ENCODE results near the gene TRAF5.
A peak's percentile ranks its signal among the peaks of the same experiment; 100 is the strongest.

TRAF5 gene, protein sequence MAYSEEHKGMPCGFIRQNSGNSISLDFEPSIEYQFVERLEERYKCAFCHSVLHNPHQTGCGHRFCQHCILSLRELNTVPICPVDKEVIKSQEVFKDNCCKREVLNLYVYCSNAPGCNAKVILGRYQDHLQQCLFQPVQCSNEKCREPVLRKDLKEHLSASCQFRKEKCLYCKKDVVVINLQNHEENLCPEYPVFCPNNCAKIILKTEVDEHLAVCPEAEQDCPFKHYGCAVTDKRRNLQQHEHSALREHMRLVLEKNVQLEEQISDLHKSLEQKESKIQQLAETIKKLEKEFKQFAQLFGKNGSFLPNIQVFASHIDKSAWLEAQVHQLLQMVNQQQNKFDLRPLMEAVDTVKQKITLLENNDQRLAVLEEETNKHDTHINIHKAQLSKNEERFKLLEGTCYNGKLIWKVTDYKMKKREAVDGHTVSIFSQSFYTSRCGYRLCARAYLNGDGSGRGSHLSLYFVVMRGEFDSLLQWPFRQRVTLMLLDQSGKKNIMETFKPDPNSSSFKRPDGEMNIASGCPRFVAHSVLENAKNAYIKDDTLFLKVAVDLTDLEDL

DNA sequence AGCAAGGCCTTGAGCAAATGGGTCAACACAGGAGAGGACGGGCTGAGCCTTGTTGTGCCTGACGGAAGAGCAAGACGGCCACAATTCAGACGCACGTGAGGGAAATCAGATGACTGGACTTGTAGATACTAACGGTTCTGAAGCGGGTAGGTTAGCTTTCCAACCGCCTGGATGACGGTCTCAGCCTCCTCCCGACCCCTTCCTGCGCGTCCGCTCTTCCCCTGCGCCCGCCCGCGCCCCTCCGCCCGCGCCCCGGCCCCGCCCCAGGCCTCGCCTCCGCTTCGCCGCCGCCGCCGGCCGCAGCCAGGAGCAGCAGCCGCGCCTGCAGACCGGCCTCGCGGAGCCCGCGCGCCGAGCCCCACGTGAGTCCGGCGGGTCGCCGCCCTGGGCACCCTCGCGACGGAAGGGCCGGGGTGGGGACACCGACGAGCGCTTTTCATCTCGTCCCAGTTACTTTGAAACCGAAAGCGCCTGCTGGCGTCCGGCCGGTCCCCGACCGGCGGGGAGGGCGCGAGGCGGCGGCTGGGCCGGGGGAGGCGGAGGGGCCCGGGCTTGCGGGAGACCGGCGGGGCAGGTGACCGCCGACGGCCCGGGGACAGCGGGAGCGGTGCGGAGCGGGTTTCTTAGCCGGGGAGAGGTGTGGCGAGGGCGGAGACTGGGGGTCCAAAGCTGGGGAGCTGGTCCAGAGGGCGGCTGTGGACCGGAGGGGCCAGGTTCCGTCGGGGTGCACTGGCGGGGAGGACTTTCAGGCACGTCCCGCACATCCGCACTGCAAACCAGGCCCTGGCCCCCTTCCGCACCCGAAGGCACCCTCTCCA, at the start of gene TRAF5:
TRAF5 (plus strand) TSS at position 306 of the 818 bp plus-strand sequence. CDS start 26,407 bp downstream, outside the sequence.
- no peaks in the 10 kb centered on the region for H3K9me3 Mint-ChIP-seq
- CTCF ChIA-PET: interaction anchor here (0.6 to 6.0 kb wide), 8 partner anchors 9 to 186 kb away, joined by 3 to 72 read pairs (median 4); partner anchors contain the start of gene RD3

DNA sequence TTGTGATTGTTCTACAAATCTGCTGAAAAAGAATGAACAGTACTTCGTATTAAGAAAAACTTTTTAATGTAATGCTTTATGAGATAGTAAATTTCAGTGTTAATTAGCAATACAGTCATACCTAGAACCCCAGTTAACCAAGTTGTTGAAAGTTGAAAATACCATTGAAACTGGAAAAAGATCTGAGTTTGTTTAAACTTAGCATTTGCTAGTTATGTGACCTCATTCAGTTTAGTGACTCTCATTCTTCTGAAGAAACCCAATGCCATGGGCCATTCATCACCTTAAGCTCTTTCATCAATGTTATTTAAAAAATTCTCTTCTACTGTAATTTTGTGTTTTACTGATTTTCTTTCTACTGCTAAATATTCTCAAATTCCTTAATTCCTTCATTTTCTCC, 47.3 kb upstream of the TRAF5 start:
- CTCF ChIA-PET: no interaction called here
- no peak for DNase-seq
- Mint-ChIP-seq H3K9me3 (no peaks in the 10 kb centered on the region), H3K27me3 (no peaks in the 10 kb centered on the region), H3K36me3 (peaks cover 25% of the 10 kb centered on the region), H3K4me3 (no peak overlapping the region), H3K4me1 (no peaks in the 10 kb centered on the region), H3K27ac (no peak overlapping the region)

More for the DNA sequence above, at the start of gene TRAF5:
- peaks cover 29% of the 10 kb centered on the region for H3K36me3 Mint-ChIP-seq
- H3K4me3 Mint-ChIP-seq: peak within 1 kb of the TSS; percentile 95
- no peaks in the 10 kb centered on the region for H3K27me3 Mint-ChIP-seq
- H3K27ac Mint-ChIP-seq: peak within 1 kb of the TSS; percentile 96
- DNase-seq: peak; percentile 68
- peaks cover 69% of the 10 kb centered on the region for H3K4me1 Mint-ChIP-seq

DNA sequence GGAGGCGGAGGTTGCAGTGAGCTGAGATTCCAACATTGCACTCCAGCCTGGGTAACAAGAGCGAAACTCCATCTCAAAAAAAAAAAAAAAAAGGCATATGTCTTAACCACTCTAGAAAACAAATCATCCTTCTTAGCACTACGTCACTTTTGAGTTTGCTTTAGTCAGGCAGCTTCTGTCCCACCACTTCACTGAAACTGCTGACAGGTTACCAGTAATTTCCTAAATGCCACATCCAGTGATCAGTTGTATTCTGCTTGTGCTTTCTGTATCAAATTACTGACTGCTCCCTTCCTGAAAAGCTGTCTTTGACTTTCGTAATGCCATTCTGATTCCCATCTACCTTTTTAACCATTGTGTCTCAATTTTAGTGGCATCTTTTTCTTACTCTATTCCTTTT, 45.7 kb upstream of the TRAF5 start:
- Mint-ChIP-seq H3K36me3 (peaks cover 27% of the 10 kb centered on the region), H3K4me3 (no peak overlapping the region), H3K27me3 (no peaks in the 10 kb centered on the region), H3K4me1 (no peaks in the 10 kb centered on the region), H3K27ac (no peak overlapping the region), H3K9me3 (no peaks in the 10 kb centered on the region)
- CTCF ChIA-PET: interaction anchor here (1.1 kb wide), 1 partner anchor 43 kb away, joined by 3 read pairs; no protein-coding TSS in a partner anchor
- no peak for DNase-seq

DNA sequence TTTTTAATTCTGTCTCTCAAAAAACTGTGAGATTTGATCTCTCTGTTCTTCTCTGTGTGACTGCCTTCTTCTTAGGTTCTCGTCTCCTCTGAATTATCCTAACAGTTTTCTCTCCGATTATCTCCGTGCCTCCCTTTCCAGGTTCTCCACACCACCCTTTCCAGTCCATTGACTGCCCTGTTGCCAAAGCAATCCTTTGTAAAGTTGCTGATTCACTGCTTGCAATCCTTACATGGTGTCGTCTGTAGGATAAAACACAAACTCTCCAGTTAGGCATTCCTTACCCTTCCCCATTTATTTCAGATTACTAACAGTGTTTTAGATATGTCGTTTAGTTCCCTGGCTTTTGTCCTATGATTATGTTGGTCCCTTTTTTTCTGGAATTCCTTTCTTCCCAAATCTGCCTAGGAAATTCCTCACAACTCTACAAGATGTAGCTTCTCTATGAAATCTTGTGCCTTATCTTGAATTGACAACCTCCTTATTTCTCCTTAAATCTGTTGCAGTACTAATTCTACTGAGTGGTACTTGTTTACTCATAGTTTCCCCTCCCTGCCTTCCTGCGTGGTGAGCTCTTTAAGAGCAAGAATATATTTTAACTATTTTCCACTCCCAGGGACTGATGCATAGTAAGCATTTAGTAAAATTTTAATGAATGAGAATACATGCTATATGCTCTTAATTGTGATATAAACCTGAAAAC, 45.2 kb upstream of the TRAF5 start:
- CTCF ChIA-PET: interaction anchor here (1.1 kb wide), 1 partner anchor 42 kb away, joined by 3 read pairs; no protein-coding TSS in a partner anchor
- H3K4me1 Mint-ChIP-seq: no peaks in the 10 kb centered on the region
- no peaks in the 10 kb centered on the region for H3K27me3 Mint-ChIP-seq
- no peak overlapping the region for H3K27ac Mint-ChIP-seq
- peaks cover 24% of the 10 kb centered on the region for H3K36me3 Mint-ChIP-seq
- H3K9me3 Mint-ChIP-seq: no peaks in the 10 kb centered on the region
- H3K4me3 Mint-ChIP-seq: no peak overlapping the region
- no peak for DNase-seq

DNA sequence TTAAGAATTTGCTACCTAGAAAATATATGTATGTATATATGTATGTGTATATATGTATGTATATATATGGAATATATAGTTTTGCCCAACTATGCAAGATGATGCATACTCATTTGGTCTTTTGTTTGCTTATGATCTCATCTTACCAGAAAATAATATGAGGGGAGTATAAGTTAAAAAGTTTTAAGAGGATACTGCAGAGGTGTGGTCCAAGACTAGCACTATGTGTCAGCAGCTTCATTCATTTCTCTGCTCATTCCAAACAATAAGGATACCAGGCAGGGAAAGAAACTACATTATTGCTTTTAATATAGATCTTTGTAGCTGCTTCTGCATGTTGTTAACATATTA, 44.6 kb upstream of the TRAF5 start:
- no peak overlapping the region for H3K27ac Mint-ChIP-seq
- CTCF ChIA-PET: no interaction called here
- no peaks in the 10 kb centered on the region for H3K27me3 Mint-ChIP-seq
- no peak for DNase-seq
- no peaks in the 10 kb centered on the region for H3K9me3 Mint-ChIP-seq
- H3K4me3 Mint-ChIP-seq: no peak overlapping the region
- H3K36me3 Mint-ChIP-seq: peaks cover 26% of the 10 kb centered on the region
- no peaks in the 10 kb centered on the region for H3K4me1 Mint-ChIP-seq

DNA sequence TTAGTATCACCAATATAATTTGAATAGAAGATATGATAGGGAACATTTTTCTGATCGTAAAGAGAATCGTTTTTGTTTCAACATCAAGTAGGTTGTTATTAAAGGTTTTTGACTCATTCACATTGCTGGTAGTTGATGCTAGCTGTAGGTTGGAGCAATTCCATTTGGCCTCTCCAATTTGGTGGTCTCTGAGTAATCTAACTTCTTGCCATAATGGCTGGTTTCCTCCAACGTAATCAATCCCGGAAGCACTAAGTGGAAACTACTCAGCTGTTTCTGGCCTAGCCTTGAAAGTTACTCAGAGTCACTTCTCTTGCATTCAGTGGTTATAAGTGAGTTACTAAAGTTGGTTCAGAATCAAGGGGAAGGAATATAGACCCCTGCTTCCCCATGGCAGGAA, 41.4 kb upstream of the TRAF5 start:
- CTCF ChIA-PET: no interaction called here
- Mint-ChIP-seq H3K27ac (no peak overlapping the region), H3K9me3 (no peaks in the 10 kb centered on the region), H3K4me3 (no peak overlapping the region), H3K27me3 (no peaks in the 10 kb centered on the region), H3K36me3 (peaks cover 35% of the 10 kb centered on the region), H3K4me1 (no peaks in the 10 kb centered on the region)
- no peak for DNase-seq

DNA sequence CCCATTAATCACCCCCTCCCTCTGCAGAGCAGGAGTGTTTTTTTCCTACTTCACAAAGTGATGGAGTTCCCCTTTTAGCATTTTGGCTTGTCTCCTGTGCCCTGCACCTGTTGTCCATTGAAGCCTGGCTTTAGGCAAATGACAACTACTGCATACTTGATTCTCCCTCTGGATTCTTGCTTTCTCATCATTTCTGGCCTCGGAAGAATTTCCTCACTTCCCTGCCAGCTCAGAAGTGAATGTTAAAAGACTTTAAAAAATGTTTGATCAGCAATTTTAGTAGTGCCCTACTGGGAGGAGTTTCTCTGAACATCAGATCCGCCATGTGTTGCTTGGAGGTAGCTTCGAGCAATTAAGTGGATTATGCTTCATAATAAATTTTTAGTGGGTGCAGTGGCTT, 39.4 kb upstream of the TRAF5 start:
- Mint-ChIP-seq H3K27ac (no peak overlapping the region), H3K27me3 (no peaks in the 10 kb centered on the region), H3K4me1 (no peaks in the 10 kb centered on the region), H3K36me3 (peaks cover 50% of the 10 kb centered on the region), H3K4me3 (no peak overlapping the region), H3K9me3 (no peaks in the 10 kb centered on the region)
- CTCF ChIA-PET: no interaction called here
- DNase-seq: no peak

DNA sequence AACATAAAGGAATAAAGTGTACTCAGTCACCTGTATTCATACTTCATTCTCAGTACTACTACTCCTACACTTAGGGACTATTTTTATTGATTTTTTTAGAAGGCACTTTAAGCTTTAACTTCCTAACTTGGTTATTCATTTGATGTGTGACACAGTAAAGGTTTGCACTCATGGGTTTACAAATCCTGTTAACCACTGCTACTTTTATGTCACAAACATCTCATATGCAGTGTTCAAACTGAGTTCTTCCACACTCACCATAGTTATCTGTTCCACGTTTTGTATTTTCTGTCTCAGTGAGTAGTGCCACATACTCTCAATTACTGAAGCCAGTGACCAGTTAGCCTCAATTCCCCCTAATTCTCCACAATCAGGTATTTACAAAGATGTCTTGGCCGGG, 34.2 kb upstream of the TRAF5 start:
- H3K27ac Mint-ChIP-seq: no peak overlapping the region
- H3K9me3 Mint-ChIP-seq: no peaks in the 10 kb centered on the region
- CTCF ChIA-PET: no interaction called here
- no peak overlapping the region for H3K4me3 Mint-ChIP-seq
- no peaks in the 10 kb centered on the region for H3K4me1 Mint-ChIP-seq
- DNase-seq: no peak
- peaks cover 51% of the 10 kb centered on the region for H3K36me3 Mint-ChIP-seq
- H3K27me3 Mint-ChIP-seq: no peaks in the 10 kb centered on the region

DNA sequence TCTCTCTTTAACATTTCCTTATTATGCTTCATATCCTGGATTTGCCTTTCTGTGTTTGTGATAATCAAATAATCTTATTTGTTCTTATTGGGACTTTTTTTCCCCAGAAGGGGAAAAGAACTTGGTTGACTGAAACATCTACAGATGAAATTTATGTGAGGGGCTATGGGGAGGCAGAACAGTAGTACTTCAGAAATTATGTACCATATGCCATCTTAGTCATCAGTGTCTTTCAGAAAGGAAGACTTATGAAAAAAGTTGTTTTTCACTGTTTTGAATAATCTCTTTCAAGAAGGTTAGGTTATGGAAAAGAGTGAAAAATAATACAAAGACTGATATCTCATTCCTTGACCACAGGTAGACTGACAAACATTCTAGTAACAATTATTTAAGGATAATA, 30.2 kb upstream of the TRAF5 start:
- no peaks in the 10 kb centered on the region for H3K4me1 Mint-ChIP-seq
- no peaks in the 10 kb centered on the region for H3K27me3 Mint-ChIP-seq
- peaks cover 51% of the 10 kb centered on the region for H3K36me3 Mint-ChIP-seq
- CTCF ChIA-PET: interaction anchor here (0.9 to 1.1 kb wide), 2 partner anchors 26 to 219 kb away, joined by 3 to 4 read pairs; no protein-coding TSS in a partner anchor
- H3K9me3 Mint-ChIP-seq: no peaks in the 10 kb centered on the region
- H3K4me3 Mint-ChIP-seq: no peak overlapping the region
- no peak overlapping the region for H3K27ac Mint-ChIP-seq
- DNase-seq: no peak

DNA sequence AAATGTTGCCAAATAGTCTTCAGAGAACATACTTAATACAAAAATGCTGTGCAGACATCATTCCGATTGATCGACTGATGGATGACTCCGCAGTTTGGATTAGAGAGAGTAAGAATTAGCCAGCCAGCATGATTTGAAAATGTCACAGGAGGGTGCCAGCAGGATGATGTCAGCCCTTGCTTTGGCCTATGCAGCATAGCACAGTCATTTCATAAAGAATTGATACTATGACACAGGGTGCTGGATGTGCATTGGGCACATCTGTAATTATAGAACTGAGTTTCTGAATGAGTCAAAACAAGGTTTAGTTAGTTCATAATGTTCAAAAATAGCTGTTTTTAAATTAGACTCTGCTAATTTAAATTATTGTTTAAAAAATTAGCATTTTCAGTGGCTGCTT, 21.6 kb upstream of the TRAF5 start:
- peaks cover 45% of the 10 kb centered on the region for H3K36me3 Mint-ChIP-seq
- H3K27ac Mint-ChIP-seq: no peak overlapping the region
- no peaks in the 10 kb centered on the region for H3K9me3 Mint-ChIP-seq
- DNase-seq: no peak
- no peaks in the 10 kb centered on the region for H3K27me3 Mint-ChIP-seq
- CTCF ChIA-PET: interaction anchor here (1.1 kb wide), 1 partner anchor 8 kb away, joined by 3 read pairs; no protein-coding TSS in a partner anchor
- no peak overlapping the region for H3K4me3 Mint-ChIP-seq
- peaks cover 6% of the 10 kb centered on the region for H3K4me1 Mint-ChIP-seq

DNA sequence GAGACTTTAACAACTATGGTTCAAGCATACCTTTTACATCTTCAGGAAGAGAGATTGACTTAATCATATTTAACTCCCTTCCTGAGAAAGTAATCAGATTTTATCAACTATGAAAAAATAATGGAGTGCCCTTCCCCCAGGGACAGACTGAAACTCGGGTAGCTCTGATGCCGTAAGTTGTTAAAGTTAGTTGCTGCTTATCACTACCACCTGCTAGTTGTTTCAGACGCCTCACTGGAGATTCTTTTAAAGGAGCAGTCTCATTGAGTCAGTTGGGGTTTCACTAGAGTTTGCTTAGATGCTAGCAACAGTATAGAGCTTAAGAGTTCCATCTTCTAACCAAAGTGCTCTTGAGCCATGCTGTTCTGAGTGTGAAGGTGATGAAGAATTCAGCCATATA, 17.0 kb upstream of the TRAF5 start:
- no peak overlapping the region for H3K4me3 Mint-ChIP-seq
- DNase-seq: no peak
- peaks cover 41% of the 10 kb centered on the region for H3K36me3 Mint-ChIP-seq
- H3K27ac Mint-ChIP-seq: no peak overlapping the region
- peaks cover 3% of the 10 kb centered on the region for H3K4me1 Mint-ChIP-seq
- H3K27me3 Mint-ChIP-seq: no peaks in the 10 kb centered on the region
- CTCF ChIA-PET: interaction anchor here (1.3 to 1.7 kb wide), 2 partner anchors 13 to 14 kb away, joined by 4 to 5 read pairs; no protein-coding TSS in a partner anchor
- H3K9me3 Mint-ChIP-seq: no peaks in the 10 kb centered on the region

DNA sequence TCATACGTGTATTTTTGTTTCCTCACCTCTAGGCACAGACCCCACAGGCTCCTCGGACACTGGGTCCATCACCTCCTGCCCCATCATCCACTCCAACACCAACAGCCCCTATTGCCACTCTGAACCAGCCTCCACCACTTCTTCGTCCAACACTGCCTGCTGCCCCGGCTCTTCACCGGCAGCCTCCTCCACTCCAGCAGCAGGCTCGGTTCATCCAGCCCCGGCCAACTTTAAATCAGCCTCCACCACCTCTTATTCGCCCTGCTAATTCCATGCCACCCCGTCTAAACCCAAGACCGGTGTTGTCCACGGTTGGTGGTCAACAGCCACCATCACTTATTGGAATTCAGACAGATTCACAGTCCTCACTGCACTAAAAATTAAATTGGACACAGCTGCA, 13.2 kb upstream of the TRAF5 start:
- Mint-ChIP-seq H3K4me3 (no peak overlapping the region), H3K27ac (no peak overlapping the region), H3K36me3 (peaks cover 29% of the 10 kb centered on the region), H3K27me3 (no peaks in the 10 kb centered on the region), H3K9me3 (no peaks in the 10 kb centered on the region), H3K4me1 (no peaks in the 10 kb centered on the region)
- CTCF ChIA-PET: interaction anchor here (0.7 to 1.5 kb wide), 2 partner anchors 8 to 10 kb away, joined by 3 to 6 read pairs; no protein-coding TSS in a partner anchor
- no peak for DNase-seq

DNA sequence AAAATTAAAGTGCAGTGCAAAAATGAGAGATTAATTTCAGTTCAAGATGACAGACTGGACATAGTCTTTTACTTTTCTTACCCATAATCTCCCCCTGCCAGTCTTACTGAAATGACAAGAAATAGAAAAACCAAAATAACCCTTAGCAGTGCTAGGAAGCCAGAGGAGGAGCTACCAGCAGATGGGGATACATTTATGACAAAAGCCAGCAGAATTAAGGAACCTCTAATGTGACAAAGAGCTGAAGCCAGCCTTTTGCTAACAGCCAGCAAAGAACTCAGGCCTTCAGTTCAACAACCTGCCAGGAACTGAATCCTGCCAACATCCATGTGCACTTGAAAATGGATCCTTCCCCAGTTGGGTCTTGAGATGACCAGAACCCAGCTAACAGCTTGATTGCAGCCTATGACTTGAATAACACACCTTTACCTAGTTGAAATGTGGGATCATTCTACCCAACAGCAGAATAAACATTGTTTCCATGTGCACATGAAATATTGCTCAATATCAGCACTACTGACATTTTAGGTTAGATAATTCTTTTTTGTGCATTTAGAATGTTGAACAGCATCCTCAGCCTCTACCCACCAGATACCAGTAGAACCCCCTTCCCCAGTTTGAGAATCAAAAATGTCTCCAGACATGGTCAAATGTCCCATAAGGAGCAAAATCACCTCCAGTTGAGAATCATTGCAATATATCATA, 7.9 kb upstream of the TRAF5 start:
- no peaks in the 10 kb centered on the region for H3K9me3 Mint-ChIP-seq
- H3K4me3 Mint-ChIP-seq: no peak overlapping the region
- peaks cover 6% of the 10 kb centered on the region for H3K36me3 Mint-ChIP-seq
- CTCF ChIA-PET: interaction anchor here (0.8 to 1.2 kb wide), 2 partner anchors 9 to 195 kb away, joined by 3 read pairs; no protein-coding TSS in a partner anchor
- DNase-seq: no peak
- no peak overlapping the region for H3K27ac Mint-ChIP-seq
- no peaks in the 10 kb centered on the region for H3K27me3 Mint-ChIP-seq
- peaks cover 16% of the 10 kb centered on the region for H3K4me1 Mint-ChIP-seq
